Measurements from ENCODE around the gene SPIRE2. TPM values are rescaled to one million over a fixed set of nuclear protein-coding genes. Genes with fewer than 3 reads are reported as not detected.

Gene SPIRE2
- total and polyA plus RNA-seq, 2 of the 4 experiments (the other 2 are of a cell fraction) = 0.72 to 1.9 TPM

DNA sequence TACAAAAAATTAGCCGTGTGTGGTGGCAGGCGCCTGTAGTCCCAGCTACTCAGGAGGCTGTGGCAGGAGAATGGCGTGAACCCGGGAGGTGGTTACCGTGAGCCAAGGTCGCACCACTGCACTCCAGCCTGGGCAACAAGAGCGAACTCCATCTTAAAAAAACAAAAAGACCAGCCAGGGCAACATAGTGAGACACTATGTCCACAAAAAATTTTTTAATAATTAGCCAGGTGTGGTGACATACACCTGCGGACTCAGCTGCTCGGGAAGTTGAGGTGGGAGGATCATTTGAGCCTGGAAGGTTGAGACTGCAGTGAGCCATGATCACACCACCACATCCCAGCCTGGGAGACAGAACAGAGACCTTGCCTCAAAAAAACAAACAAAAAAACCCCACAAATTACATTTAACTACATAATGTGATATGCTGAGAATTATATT, 40.9 kb upstream of the SPIRE2 start (continued):
- TF ChIP-seq ELK1 (IDR thresholded peaks at IDR 0.05; ENCODE audit: borderline replicate concordance, low read depth, low read length) = no peak

DNA sequence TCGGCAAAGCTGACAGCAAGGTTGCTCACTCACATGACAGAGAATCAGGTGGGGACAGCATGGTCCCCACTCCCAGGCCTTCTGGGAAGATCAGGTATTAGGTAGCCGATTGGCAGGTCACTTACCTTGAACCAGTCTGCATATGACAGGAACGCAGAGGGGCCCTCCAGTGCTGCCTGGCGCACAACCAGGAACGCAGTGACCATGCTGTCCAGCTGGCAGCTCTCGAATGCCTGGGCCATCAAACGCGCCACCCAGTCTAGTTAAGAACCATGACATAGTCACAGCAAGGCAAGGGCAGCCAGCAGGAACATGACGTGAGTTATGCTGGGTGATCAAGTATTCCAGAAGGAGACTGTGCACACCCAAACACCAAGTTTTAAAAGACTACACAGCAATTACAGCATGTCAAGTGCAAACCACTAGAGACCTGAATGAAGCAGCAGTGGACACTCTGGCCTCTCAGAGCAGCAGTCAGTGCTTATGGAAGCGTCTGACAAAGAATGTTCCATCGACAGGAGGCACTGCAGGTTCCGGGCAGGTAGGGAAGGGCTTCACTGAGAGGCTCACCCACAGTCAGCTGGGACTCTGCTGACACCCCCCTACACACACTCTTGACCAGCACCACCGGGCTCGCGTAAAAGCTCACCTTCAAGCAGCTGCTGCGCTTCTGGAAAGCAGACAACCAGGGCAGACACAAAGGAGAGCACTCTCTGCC, 36.8 kb upstream of the SPIRE2 start:
- no peak for TF ChIP-seq POLR2A (IDR thresholded peaks at IDR 0.05; ENCODE audit: low read depth, low read length)
- TF ChIP-seq BHLHE40 (IDR thresholded peaks at IDR 0.05; ENCODE audit: low read depth, low read length) = no peak
- no peak for TF ChIP-seq MAZ (IDR thresholded peaks at IDR 0.05; ENCODE audit: borderline replicate concordance, low read depth, low read length)
- no peak for TF ChIP-seq RCOR1 (IDR thresholded peaks at IDR 0.05; ENCODE audit: insufficient replicate concordance, low read length)
- TF ChIP-seq MAFK (IDR thresholded peaks at IDR 0.05; ENCODE audit: low read depth, low read length) = no peak
- TF ChIP-seq, protein P1, sequence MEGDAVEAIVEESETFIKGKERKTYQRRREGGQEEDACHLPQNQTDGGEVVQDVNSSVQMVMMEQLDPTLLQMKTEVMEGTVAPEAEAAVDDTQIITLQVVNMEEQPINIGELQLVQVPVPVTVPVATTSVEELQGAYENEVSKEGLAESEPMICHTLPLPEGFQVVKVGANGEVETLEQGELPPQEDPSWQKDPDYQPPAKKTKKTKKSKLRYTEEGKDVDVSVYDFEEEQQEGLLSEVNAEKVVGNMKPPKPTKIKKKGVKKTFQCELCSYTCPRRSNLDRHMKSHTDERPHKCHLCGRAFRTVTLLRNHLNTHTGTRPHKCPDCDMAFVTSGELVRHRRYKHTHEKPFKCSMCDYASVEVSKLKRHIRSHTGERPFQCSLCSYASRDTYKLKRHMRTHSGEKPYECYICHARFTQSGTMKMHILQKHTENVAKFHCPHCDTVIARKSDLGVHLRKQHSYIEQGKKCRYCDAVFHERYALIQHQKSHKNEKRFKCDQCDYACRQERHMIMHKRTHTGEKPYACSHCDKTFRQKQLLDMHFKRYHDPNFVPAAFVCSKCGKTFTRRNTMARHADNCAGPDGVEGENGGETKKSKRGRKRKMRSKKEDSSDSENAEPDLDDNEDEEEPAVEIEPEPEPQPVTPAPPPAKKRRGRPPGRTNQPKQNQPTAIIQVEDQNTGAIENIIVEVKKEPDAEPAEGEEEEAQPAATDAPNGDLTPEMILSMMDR (conservative IDR thresholded peaks at IDR 0.05; ENCODE audit: low read depth, low read length) = no peak
- TF ChIP-seq CEBPB (IDR thresholded peaks at IDR 0.05; ENCODE audit: low read depth, low read length) = no peak
- no peak for TF ChIP-seq SMC3 (IDR thresholded peaks at IDR 0.05; ENCODE audit: low read depth, low read length)
- in situ Hi-C loops (cut with MboI; ENCODE audit: low sequenced_read_pairs) (no loop called here), dilution Hi-C loops (cut with HindIII; ENCODE audit: low sequenced_read_pairs, unreplicated experiment) (no loop called here), intact Hi-C loops (cut with micrococcal nuclease) (no loop called here)
- H3K9me3 ChIP-seq (ENCODE audit: control insufficient read depth, insufficient read depth, low read length) = no peaks in the 10 kb centered on the region
- H3K56ac ChIP-seq (ENCODE audit: extremely low read depth, insufficient read depth, low read length) = no peak overlapping the region
- no peaks in the 10 kb centered on the region for H3K4me1 ChIP-seq (ENCODE audit: control insufficient read depth, insufficient read depth, low read length)
- H2AK9ac ChIP-seq (replicated peaks; ENCODE audit: low read depth, low read length, poor library complexity) = no peak overlapping the region
- no peaks in the 10 kb centered on the region for H3K27me3 ChIP-seq (ENCODE audit: control insufficient read depth, insufficient read depth, low read length)
- no peak overlapping the region for H4K5ac ChIP-seq (ENCODE audit: low read depth, low read length)
- no peak for DNase-seq
- no peak overlapping the region for H2BK120ac ChIP-seq (ENCODE audit: low read depth, low read length)
- H3K14ac ChIP-seq (replicated peaks; ENCODE audit: low read depth, low read length) = no peak overlapping the region
- no peak overlapping the region for H3K9ac ChIP-seq (ENCODE audit: low read depth, low read length)
- H4K91ac ChIP-seq (ENCODE audit: insufficient read depth, low read depth, low read length) = no peak overlapping the region
- CTCF ChIA-PET = interaction anchor here (0.6 to 1.6 kb wide), 2 partner anchors 37 to 69 kb away, joined by 4 to 6 read pairs; no protein-coding TSS in a partner anchor
- no peak overlapping the region for H3K4me2 ChIP-seq (ENCODE audit: low read depth, low read length)
- no peak overlapping the region for H2BK15ac ChIP-seq (ENCODE audit: low read depth, low read length)
- POLR2A ChIA-PET (ENCODE audit: unreplicated experiment) = no interaction called here
- no peaks in the 10 kb centered on the region; the same call in 1 of the 2 replicates for H4K20me1 ChIP-seq (ENCODE audit: insufficient read depth, low read length)
- BruUV-seq (replicated peaks) = no TSS peak
- no peak overlapping the region for H2AFZ ChIP-seq (replicated peaks; ENCODE audit: low read length, poor library complexity)
- peaks cover 22% of the 10 kb centered on the region for H3K36me3 ChIP-seq (ENCODE audit: control insufficient read depth, insufficient read depth, low read length)
- H3K18ac ChIP-seq (ENCODE audit: low read depth, low read length) = no peak overlapping the region
- H3K27ac ChIP-seq (ENCODE audit: insufficient read depth, low read length) = no peak overlapping the region
- no peak overlapping the region for H2BK5ac ChIP-seq (ENCODE audit: low read depth, low read length, poor library complexity, severe bottlenecking)
- no peak overlapping the region for H4K8ac ChIP-seq (ENCODE audit: low read depth in 2 of 2, low read length in 2 of 2)
- no peak overlapping the region for H3K4ac ChIP-seq (ENCODE audit: low read depth, low read length)
- H3K79me1 ChIP-seq (ENCODE audit: low read depth in 1 of 2, low read length in 2 of 2) = peaks cover 7 to 11% of the 10 kb centered on the region in 2 experiments; a peak in 2 of 4 replicates
- no peak overlapping the region for H2BK20ac ChIP-seq (ENCODE audit: low read depth, low read length)
- 90% methylated on average over 7 of the region's 16 CpGs; no CpG with 5 or more reads in 1 of the 2 experiments for WGBS, 2 experiments (ENCODE audit: extremely low coverage in 2 of 2, insufficient read length in 1 of 2)
- no peak for ATAC-seq (ENCODE audit: low read depth)
- H2AK5ac ChIP-seq (ENCODE audit: low read depth, low read length) = no peak overlapping the region
- no peaks in the 10 kb centered on the region for H3K9me1 ChIP-seq (ENCODE audit: insufficient read depth, low read length)
- no peak overlapping the region for H3K23ac ChIP-seq (ENCODE audit: low read depth, low read length)
- H3K4me3 ChIP-seq (ENCODE audit: insufficient read depth, low read depth, low read length) = no peak overlapping the region

Data from IMR-90 (cell line).